Stromal cell of bone marrow (primary cell): ENCODE data around the gene DMAC1.

ENCODE experiments used
- DNase-seq: peaks from one replicate; pipeline ENCODE4 v3.0.0-alpha.2; 2012; ENCODE audit warnings: low read depth

The DMAC1 gene

GRCh38 chr9:7799234-7799943, at the start of gene DMAC1:
TSS of gene DMAC1 (minus strand) at chr9:7799778. CDS start at chr9:7799734, 44 bp downstream.
- DNase-seq, result peak; percentile 69

- DNase-seq, result no peak
Observed at GRCh38 chr9:7849362-7849761, 49.8 kb upstream of the DMAC1 start.

- no peak for DNase-seq
Observed at GRCh38 chr9:7848498-7848897, 48.9 kb upstream of the DMAC1 start.

- DNase-seq, result peak; percentile 3
Observed at GRCh38 chr9:7844242-7844641, 44.7 kb upstream of the DMAC1 start.

GRCh38 chr9:7841831-7842230, 42.3 kb upstream of the DMAC1 start:
- DNase-seq, result no peak

- no peak for DNase-seq
Observed at GRCh38 chr9:7834531-7834930, 35.0 kb upstream of the DMAC1 start.

GRCh38 chr9:7828334-7828733, 28.8 kb upstream of the DMAC1 start:
- peak; percentile 13 for DNase-seq

- no peak for DNase-seq
Observed at GRCh38 chr9:7827792-7828191, 28.2 kb upstream of the DMAC1 start.

GRCh38 chr9:7827056-7827455, 27.5 kb upstream of the DMAC1 start:
- DNase-seq, result no peak

- no peak for DNase-seq
Observed at GRCh38 chr9:7823651-7824050, 24.1 kb upstream of the DMAC1 start.

GRCh38 chr9:7819984-7820383, 20.4 kb upstream of the DMAC1 start:
- no peak for DNase-seq

GRCh38 chr9:7816021-7816420, 16.4 kb upstream of the DMAC1 start:
- no peak for DNase-seq

GRCh38 chr9:7813030-7813429, 13.5 kb upstream of the DMAC1 start:
- no peak for DNase-seq

GRCh38 chr9:7811677-7812076, 12.1 kb upstream of the DMAC1 start:
- no peak for DNase-seq

- DNase-seq, result peak; percentile 2
Observed at GRCh38 chr9:7802666-7803065, 3.1 kb upstream of the DMAC1 start.

- peak; percentile 2 for DNase-seq
Observed at GRCh38 chr9:7799944-7800285, 337 bp upstream of the DMAC1 start.

GRCh38 chr9:7794196-7794595, 5.4 kb downstream of the DMAC1 start:
- no peak for DNase-seq

- DNase-seq, result no peak
Observed at GRCh38 chr9:7791394-7791793, 8.2 kb downstream of the DMAC1 start.

- DNase-seq, result no peak
Observed at GRCh38 chr9:7790819-7791182, 8.8 kb downstream of the DMAC1 start.

GRCh38 chr9:7790022-7790818, 9.4 kb downstream of the DMAC1 start:
- DNase-seq, result no peak

- DNase-seq, result no peak
Observed at GRCh38 chr9:7788772-7789171, 10.8 kb downstream of the DMAC1 start.

- DNase-seq, result no peak
Observed at GRCh38 chr9:7785813-7786212, 13.8 kb downstream of the DMAC1 start.

- DNase-seq, result no peak
Observed at GRCh38 chr9:7784472-7784871, 15.1 kb downstream of the DMAC1 start.

GRCh38 chr9:7783635-7784063, 15.9 kb downstream of the DMAC1 start:
- DNase-seq, result no peak
